OCI-LY7 (cell line): ENCODE results near the gene NUDT22. TPM values are rescaled to one million over a fixed set of nuclear protein-coding genes. Genes with fewer than 3 reads are reported as not detected.

ENCODE experiments used
- BruUV-seq: library from RNA; stranded (reverse); fragments of 400-500 nt; replicated peaks from 2 replicates; lab custom pipeline; 2021; lab: Mats Ljungman, UMichigan
- CTCF ChIA-PET: fragments of 300-600 bp; sonication (Branson Sonifier 250); formaldehyde crosslinking; loops from one replicate; lab custom pipeline; 2022; ENCODE audit warnings: antibody characterized with exemption; ENCODE audit not compliant: unreplicated experiment; lab: Charles Lee
- POLR2A ChIA-PET: fragments of 300-600 bp; sonication (Branson Sonifier 250); formaldehyde crosslinking; loops from one replicate; lab custom pipeline; 2022; ENCODE audit warnings: antibody characterized with exemption; lab: Charles Lee
- DNase-seq: peaks from one replicate; pipeline ENCODE4 v3.0.0-alpha.2; 2015; ENCODE audit warnings: low spot score
- H2AFZ ChIP-seq: fragments of 200-600 bp; sonication (generic), shearing (Covaris generic); 2 replicates; pipeline ENCODE4 v1.6.1; 2014; ENCODE audit warnings: mild to moderate bottlenecking, antibody characterized with exemption, low read length, moderate library complexity
- H3K27ac ChIP-seq: fragments of 200-600 bp; sonication (generic); 2 replicates; pipeline ENCODE4 v1.5.1; 2014; ENCODE audit warnings: mixed run types, low read depth, mild to moderate bottlenecking, moderate library complexity, low read length, inconsistent platforms; ENCODE audit not compliant: poor library complexity, severe bottlenecking
- H3K36me3 ChIP-seq: fragments of 200-600 bp; sonication (generic); 2 replicates; pipeline ENCODE4 v1.6.1; 2014; ENCODE audit warnings: mild to moderate bottlenecking, antibody characterized with exemption, low read length, moderate library complexity, mixed read lengths; ENCODE audit not compliant: insufficient read depth
- H3K4me1 ChIP-seq: fragments of 200-600 bp; sonication (generic); 2 replicates; pipeline ENCODE4 v1.5.1; 2014; ENCODE audit warnings: mild to moderate bottlenecking, low read length; ENCODE audit not compliant: insufficient read depth, poor library complexity, severe bottlenecking
- H3K4me2 ChIP-seq: fragments of 200-600 bp; sonication (generic); 2 replicates; pipeline ENCODE4 v1.6.1; 2014; ENCODE audit warnings: mild to moderate bottlenecking, low read length
- H3K4me3 ChIP-seq: fragments of 200-600 bp; sonication (generic); 2 replicates; pipeline ENCODE4 v1.5.1; 2014; ENCODE audit warnings: mild to moderate bottlenecking, low read depth, low read length; ENCODE audit not compliant: poor library complexity, severe bottlenecking
- H3K79me2 ChIP-seq: fragments of 200-600 bp; sonication (generic); 2 replicates; pipeline ENCODE4 v1.6.1; 2016; ENCODE audit warnings: low read depth, mild to moderate bottlenecking, low read length, moderate library complexity, mixed read lengths; ENCODE audit not compliant: insufficient read depth
- H3K9me2 ChIP-seq: fragments of 200-600 bp; sonication (generic); 2 replicates; pipeline ENCODE4 v1.6.1; 2016; ENCODE audit warnings: mild to moderate bottlenecking, low read length, mixed read lengths; ENCODE audit not compliant: insufficient read depth
- H3K9me3 ChIP-seq: fragments of 200-600 bp; sonication (generic); 2 replicates; pipeline ENCODE4 v1.6.1; 2014; ENCODE audit warnings: mild to moderate bottlenecking, mixed run types, low read length, mixed read lengths
- H4K20me1 ChIP-seq: fragments of 200-600 bp; sonication (generic); 2 replicates; pipeline ENCODE4 v1.6.1; 2014; ENCODE audit warnings: mild to moderate bottlenecking, antibody characterized with exemption, low read length, moderate library complexity, mixed read lengths; ENCODE audit not compliant: insufficient read depth
- CTCF ChIP-seq: fragments of 200-600 bp; sonication (generic); conservative IDR thresholded peaks from 2 replicates; pipeline ENCODE4 v1.5.1; 2014; ENCODE audit warnings: mild to moderate bottlenecking, antibody characterized with exemption, low read length, moderate library complexity, mixed read lengths
- EZH2phosphoT487 ChIP-seq: fragments of 200-600 bp; sonication (generic); IDR thresholded peaks from 2 replicates; pipeline ENCODE4 v1.6.1; 2018; ENCODE audit warnings: low read depth, borderline replicate concordance, mild to moderate bottlenecking, mixed run types, antibody characterized with exemption, low read length, moderate library complexity, mixed read lengths
- intact Hi-C: fragments of 100-400 bp; cut with micrococcal nuclease; formaldehyde crosslinking; loops from one replicate; pipeline ENCODE4 v1.10.0; 2022; ENCODE audit not compliant: unreplicated experiment
- total RNA-seq, 2 experiments: library from RNA; depleted of rRNA in 1 of 2; stranded (reverse); fragments of >200 nt in 1 of 2; shearing (Covaris generic) in 1 of 2; gene quantifications; 2 replicates each; pipeline ENCODE4 v1.2.3, GENCODE V29; 2014 to 2022

Gene NUDT22
- total RNA-seq, 2 experiments from 2014 or later, result 81.4 to 98.4 TPM

GRCh38 chr11:64186492-64187165, 39.4 kb upstream of the NUDT22 start:
- Histone ChIP-seq H3K4me2 (no peak overlapping the region), H4K20me1 (peaks cover 21% of the 10 kb centered on the region; the same call in 1 of the 2 replicates), H3K27ac (no peak overlapping the region), H3K4me1 (peaks cover 23% of the 10 kb centered on the region), H3K36me3 (no peaks in the 10 kb centered on the region; the same call in none of the 2 replicates), H2AFZ (no peak overlapping the region), H3K4me3 (no peak overlapping the region), H3K79me2 (peaks cover 22% of the 10 kb centered on the region), H3K9me3 (no peaks in the 10 kb centered on the region), H3K9me2 (no peaks in the 10 kb centered on the region)
- CTCF ChIA-PET, result no interaction called here
- DNase-seq, result peak; percentile 40
- POLR2A ChIA-PET, result interaction anchor here (0.6 to 3.6 kb wide), 4 partner anchors 9 to 97 kb away, joined by 3 to 28 read pairs (median 3); partner anchors contain the start of gene FERMT3
- intact Hi-C loops, result loop anchor here (2.0 to 5.0 kb wide), 2 partner anchors 54 to 116 kb away; partner anchors contain the start of genes CATSPERZ and FKBP2
- TF ChIP-seq EZH2phosphoT487 (no peak), CTCF (no peak)
- BruUV-seq, result no TSS peak

GRCh38 chr11:64192434-64192833, 33.6 kb upstream of the NUDT22 start:
- BruUV-seq, result no TSS peak
- Histone ChIP-seq H3K79me2 (no peaks in the 10 kb centered on the region; the same call in 1 of the 2 replicates), H3K4me2 (no peak overlapping the region), H4K20me1 (peaks cover 35% of the 10 kb centered on the region), H3K4me1 (no peaks in the 10 kb centered on the region), H3K36me3 (no peaks in the 10 kb centered on the region; the same call in none of the 2 replicates), H3K27ac (no peak overlapping the region), H3K9me3 (no peaks in the 10 kb centered on the region), H3K4me3 (no peak overlapping the region), H2AFZ (no peak overlapping the region), H3K9me2 (no peaks in the 10 kb centered on the region)
- TF ChIP-seq EZH2phosphoT487 (no peak), CTCF (no peak)
- intact Hi-C loops, result no loop called here
- no peak for DNase-seq
- ChIA-PET POLR2A (interaction anchor here (0.6 to 0.7 kb wide), 2 partner anchors 30 to 68 kb away, joined by 3 to 5 read pairs; no protein-coding TSS in a partner anchor), CTCF (no interaction called here)

- Histone ChIP-seq H3K4me1 (no peaks in the 10 kb centered on the region), H3K36me3 (peaks cover 21% of the 10 kb centered on the region), H4K20me1 (peaks cover 15% of the 10 kb centered on the region), H3K9me2 (no peaks in the 10 kb centered on the region), H3K4me2 (no peak overlapping the region), H3K4me3 (no peak overlapping the region), H3K79me2 (no peaks in the 10 kb centered on the region; the same call in 1 of the 2 replicates), H3K27ac (no peak overlapping the region), H3K9me3 (no peaks in the 10 kb centered on the region), H2AFZ (no peak overlapping the region)
- BruUV-seq, result no TSS peak
- ChIA-PET POLR2A (interaction anchor here (1.7 kb wide), 2 partner anchors 9 to 10 kb away, joined by 3 to 5 read pairs; partner anchors contain the start of gene FERMT3), CTCF (no interaction called here)
- no peak for DNase-seq
- intact Hi-C loops, result no loop called here
- no peak for TF ChIP-seq CTCF
- no peak for TF ChIP-seq EZH2phosphoT487
Observed at GRCh38 chr11:64196626-64197025, 29.4 kb upstream of the NUDT22 start.
